ENCODE results near the gene ASPSCR1. TPM values are rescaled to one million over a fixed set of nuclear protein-coding genes. Genes with fewer than 3 reads are reported as not detected.

Gene ASPSCR1
- total RNA-seq, 1 donor from 2014 or later = 35.6 TPM

DNA sequence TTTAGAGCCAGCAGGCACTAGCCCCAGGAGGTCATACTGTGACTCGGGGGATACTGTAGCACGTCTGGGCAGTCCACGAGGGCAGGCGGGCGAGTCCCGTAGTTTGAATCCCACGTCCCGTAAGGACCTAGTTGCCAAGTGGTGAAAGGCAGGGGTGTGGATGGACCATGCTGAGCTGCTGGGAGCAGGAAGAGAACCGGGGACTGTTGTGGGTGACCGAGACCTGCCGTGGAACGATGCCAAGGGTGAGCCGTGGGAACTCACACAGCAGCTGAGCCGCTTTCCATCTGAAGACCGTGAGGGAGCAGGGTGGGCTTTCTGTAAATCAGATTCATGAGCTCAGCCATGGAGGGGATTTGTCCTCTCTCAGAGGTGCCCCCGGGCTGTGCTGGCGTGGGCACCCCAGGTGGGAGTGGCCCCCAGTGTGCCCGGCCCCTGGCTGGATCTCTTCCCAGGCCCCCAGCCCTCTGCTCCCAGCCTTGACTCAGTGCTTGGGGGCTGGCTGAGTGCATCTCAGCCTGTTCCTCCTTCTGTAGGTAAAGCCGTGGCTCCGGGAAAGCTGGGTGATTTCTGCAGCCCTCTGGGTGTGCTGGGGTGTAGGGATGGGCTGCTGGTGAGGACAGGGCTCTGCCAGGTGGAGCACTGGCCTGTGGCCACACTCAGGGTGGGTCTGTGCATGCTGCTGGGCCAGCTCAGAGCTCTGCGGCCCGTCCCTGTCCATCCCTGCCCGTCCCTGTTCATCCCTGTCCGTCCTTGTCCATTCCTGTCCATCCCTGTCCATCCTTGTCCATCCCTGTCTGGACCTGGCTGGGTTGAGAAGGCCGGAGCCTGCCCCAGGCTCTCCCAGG, 13.6 kb downstream of the ASPSCR1 start:
- Mint-ChIP-seq H3K27ac (peak overlapping the region; percentile 59), H3K9me3 (no peaks in the 10 kb centered on the region), H3K36me3 (peaks cover 5% of the 10 kb centered on the region), H3K27me3 (no peaks in the 10 kb centered on the region), H3K4me3 (no peak overlapping the region), H3K4me1 (ENCODE audit: unreplicated experiment) (peaks cover 10% of the 10 kb centered on the region)
- no peak for DNase-seq (ENCODE audit: extremely low spot score, unreplicated experiment)
- TF ChIP-seq CTCF (conservative IDR thresholded peaks at IDR 0.05) = no peak

- Mint-ChIP-seq H3K36me3 (peaks cover 5% of the 10 kb centered on the region), H3K27ac (no peak overlapping the region), H3K4me1 (ENCODE audit: unreplicated experiment) (peaks cover 10% of the 10 kb centered on the region), H3K4me3 (peak overlapping the region; percentile 47), H3K9me3 (no peaks in the 10 kb centered on the region), H3K27me3 (no peaks in the 10 kb centered on the region)
- TF ChIP-seq CTCF (conservative IDR thresholded peaks at IDR 0.05) = no peak
- DNase-seq (ENCODE audit: extremely low spot score, unreplicated experiment) = peak; percentile 79
Observed at GRCh38 chr17:81991684-81992305, 14.4 kb downstream of the ASPSCR1 start.

GRCh38 chr17:81992306-81993102, 15.1 kb downstream of the ASPSCR1 start:
- H3K9me3 Mint-ChIP-seq = no peaks in the 10 kb centered on the region
- H3K4me1 Mint-ChIP-seq (ENCODE audit: unreplicated experiment) = peaks cover 10% of the 10 kb centered on the region
- no peak for TF ChIP-seq CTCF (conservative IDR thresholded peaks at IDR 0.05)
- H3K27me3 Mint-ChIP-seq = no peaks in the 10 kb centered on the region
- peak overlapping the region; percentile 47 for H3K4me3 Mint-ChIP-seq
- H3K36me3 Mint-ChIP-seq = peaks cover 5% of the 10 kb centered on the region
- DNase-seq (ENCODE audit: extremely low spot score, unreplicated experiment) = peak; percentile 73
- H3K27ac Mint-ChIP-seq = no peak overlapping the region

DNA sequence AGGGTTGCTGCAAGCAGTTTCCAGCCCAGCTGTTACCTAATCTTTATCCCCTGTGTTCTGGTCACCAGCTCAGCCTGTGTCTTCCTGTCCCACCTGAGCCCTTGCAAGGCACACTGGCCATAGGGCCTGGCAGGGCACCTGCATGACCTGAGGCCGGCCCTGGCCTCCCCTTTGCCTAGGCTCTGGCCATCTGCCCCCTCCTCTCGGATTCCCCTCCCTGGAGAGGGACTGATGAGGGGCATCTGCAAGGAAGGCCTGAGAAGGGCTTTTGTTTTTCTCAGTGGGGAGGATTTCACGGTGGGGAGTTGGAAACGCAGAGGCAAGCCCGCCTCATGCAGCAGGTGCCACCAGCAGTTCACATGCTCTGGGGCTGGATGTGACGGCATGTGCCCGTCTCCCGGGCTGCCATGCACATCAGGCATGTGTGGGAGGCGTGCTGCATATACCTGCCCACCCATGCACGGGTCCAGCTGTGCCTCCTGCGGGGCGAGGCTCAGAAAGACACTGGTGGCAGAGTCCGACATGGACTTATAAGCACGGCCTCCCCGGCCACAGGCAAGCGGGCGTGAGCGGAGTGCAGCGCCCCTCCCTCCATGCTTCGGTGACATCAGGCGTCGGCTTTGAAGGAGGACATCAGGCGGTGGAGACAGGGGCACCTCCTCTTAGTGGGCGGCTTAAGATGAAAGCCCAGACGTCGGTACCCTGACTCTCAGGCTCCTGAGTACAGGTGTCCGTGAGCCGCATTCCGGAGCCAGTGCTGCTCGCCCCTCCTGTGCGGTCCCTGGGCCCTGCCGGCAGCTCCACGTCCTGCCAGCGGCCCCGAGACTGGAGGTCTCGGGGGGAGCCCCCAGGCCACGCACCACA, 16.5 kb downstream of the ASPSCR1 start:
- Mint-ChIP-seq H3K9me3 (no peaks in the 10 kb centered on the region), H3K27me3 (no peaks in the 10 kb centered on the region), H3K27ac (no peak overlapping the region), H3K4me3 (no peak overlapping the region), H3K36me3 (peaks cover 10% of the 10 kb centered on the region), H3K4me1 (ENCODE audit: unreplicated experiment) (peaks cover 15% of the 10 kb centered on the region)
- no peak for DNase-seq (ENCODE audit: extremely low spot score, unreplicated experiment)
- no peak for TF ChIP-seq CTCF (conservative IDR thresholded peaks at IDR 0.05)

Data from type B pancreatic cell (in vitro differentiated cells).